ENCODE measurements around the gene CES2. TPM values are rescaled to one million over a fixed set of nuclear protein-coding genes. Genes with fewer than 3 reads are reported as not detected.

The CES2 gene
- total and polyA plus RNA-seq, 2 of the 8 experiments (the other 6 are each of a cell fraction or from before 2014, with no cell fraction given): 8.6 to 14.7 TPM

GRCh38 chr16:66950437-66950836 lies 15.1 kb downstream of the CES2 start:
- 82% methylated on average over 2 of the region's 2 CpGs; no CpG with 5 or more reads in 1 of the 2 experiments for WGBS, 2 experiments (ENCODE audit: extremely low coverage in 1 of 2, insufficient coverage in 1 of 2, insufficient read length in 1 of 2, insufficient replicate concordance in 2 of 2, low coverage in 1 of 2, low lambda C conversion rate in 2 of 2, missing lambda C conversion rate in 1 of 2)
- ChIA-PET POLR2A (ENCODE audit: partially characterized antibody) (no interaction called here), CTCF (ENCODE audit: partially characterized antibody) (interaction anchor here (0.6 to 1.4 kb wide), 5 partner anchors 12 to 186 kb away, joined by 3 to 5 read pairs (median 3); no protein-coding TSS in a partner anchor)
- FAIRE-seq: no peak
- TF ChIP-seq SRF (IDR thresholded peaks at IDR 0.05; ENCODE audit: low read depth, low read length) (no peak), HDAC6 (IDR thresholded peaks at IDR 0.05; ENCODE audit: low read depth, low read length) (no peak), HDAC2 (IDR thresholded peaks at IDR 0.05; ENCODE audit: borderline replicate concordance in 1 of 2, low read depth in 2 of 2, low read length in 2 of 2) (no peak), CBX5 (IDR thresholded peaks at IDR 0.05; ENCODE audit: low read depth, low read length) (no peak)
- TF ChIP-seq, protein P1, sequence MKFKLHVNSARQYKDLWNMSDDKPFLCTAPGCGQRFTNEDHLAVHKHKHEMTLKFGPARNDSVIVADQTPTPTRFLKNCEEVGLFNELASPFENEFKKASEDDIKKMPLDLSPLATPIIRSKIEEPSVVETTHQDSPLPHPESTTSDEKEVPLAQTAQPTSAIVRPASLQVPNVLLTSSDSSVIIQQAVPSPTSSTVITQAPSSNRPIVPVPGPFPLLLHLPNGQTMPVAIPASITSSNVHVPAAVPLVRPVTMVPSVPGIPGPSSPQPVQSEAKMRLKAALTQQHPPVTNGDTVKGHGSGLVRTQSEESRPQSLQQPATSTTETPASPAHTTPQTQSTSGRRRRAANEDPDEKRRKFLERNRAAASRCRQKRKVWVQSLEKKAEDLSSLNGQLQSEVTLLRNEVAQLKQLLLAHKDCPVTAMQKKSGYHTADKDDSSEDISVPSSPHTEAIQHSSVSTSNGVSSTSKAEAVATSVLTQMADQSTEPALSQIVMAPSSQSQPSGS (IDR thresholded peaks at IDR 0.05; ENCODE audit: low read length): no peak
- Histone ChIP-seq H3K18ac (ENCODE audit: extremely low read depth, low read length) (no peak overlapping the region), H3K56ac (replicated peaks; ENCODE audit: insufficient read length, low read depth, low read length) (no peak overlapping the region), H3K79me2 (ENCODE audit: control insufficient read depth in 1 of 2, insufficient read depth in 2 of 2, low read length in 2 of 2) (no peaks in the 10 kb centered on the region), H3K23me2 (ENCODE audit: low read depth, low read length) (peaks cover 2% of the 10 kb centered on the region; the same call in 1 of the 2 replicates), H3K4me1 (replicated peaks in 1 of 4; ENCODE audit: control insufficient read depth in 3 of 4, insufficient read depth in 4 of 4, low read length in 3 of 4) (peaks cover 0 to 5% (median 1%) of the 10 kb centered on the region in 4 experiments; a peak in 2 of 7 replicates), H3K4ac (replicated peaks; ENCODE audit: insufficient read length, low read depth, low read length) (no peak overlapping the region), H2BK20ac (ENCODE audit: low read length) (no peak overlapping the region), H3K4me3 (ENCODE audit: extremely low read depth in 1 of 4, insufficient read depth in 2 of 4, low read depth in 3 of 4, low read length in 4 of 4) (no peak overlapping the region), H3K36me3 (ENCODE audit: control insufficient read depth in 2 of 4, insufficient read depth in 4 of 4, low read length in 3 of 4) (no peaks in the 10 kb centered on the region), H2AK5ac (ENCODE audit: low read depth, low read length) (no peak overlapping the region), H3K14ac (ENCODE audit: insufficient read length) (no peak overlapping the region), H3K9ac (replicated peaks in 1 of 4; ENCODE audit: extremely low read depth in 1 of 4, low read depth in 3 of 4, low read length in 3 of 4) (no peak overlapping the region), H2BK12ac (ENCODE audit: low read depth, low read length) (no peak overlapping the region), H4K5ac (ENCODE audit: insufficient read length, low read depth, low read length) (no peak overlapping the region), H2AFZ (ENCODE audit: low read length) (no peak overlapping the region), H2BK15ac (ENCODE audit: low read length) (no peak overlapping the region), H3K9me3 (ENCODE audit: insufficient read depth in 2 of 2, low read depth in 1 of 2, low read length in 1 of 2) (no peaks in the 10 kb centered on the region), H3K23ac (ENCODE audit: insufficient read length) (no peak overlapping the region), H4K20me1 (replicated peaks in 1 of 2; ENCODE audit: control insufficient read depth in 1 of 2, insufficient read depth in 2 of 2, low read length in 2 of 2) (no peaks in the 10 kb centered on the region), H4K91ac (replicated peaks; ENCODE audit: insufficient read length, low read length) (no peak overlapping the region), H3K27ac (ENCODE audit: low read depth, low read length) (no peak overlapping the region), H2BK120ac (replicated peaks; ENCODE audit: low read depth, low read length) (no peak overlapping the region), H4K8ac (ENCODE audit: extremely low read depth, insufficient read depth, low read length) (no peak overlapping the region), H3K79me1 (ENCODE audit: low read depth, low read length) (no peaks in the 10 kb centered on the region), H3K4me2 (ENCODE audit: insufficient read depth in 1 of 2, low read depth in 2 of 2, low read length in 2 of 2) (no peak overlapping the region), H2BK5ac (ENCODE audit: low read depth, low read length) (no peak overlapping the region), H3K27me3 (replicated peaks in 1 of 4; ENCODE audit: control insufficient read depth in 3 of 4, extremely low read depth in 1 of 4, insufficient read depth in 3 of 4, low read length in 3 of 4) (peaks cover 10 to 34% (median 32%) of the 10 kb centered on the region in 4 experiments)
- DNase-seq (ENCODE audit: low read depth in 1 of 2, low spot score in 2 of 2): no peak

Measured in H1 (cell line).